GM19238 (cell line): ENCODE results near the gene EXOC4.
"Not testable (repeated sequence)": the region's sequence is repeated elsewhere in the genome, so short reads cannot be mapped to it uniquely, and the experiment has no call there.

Experiments
- DNase-seq: peaks from one replicate; pipeline ENCODE4 v3.0.0; 2011; ENCODE audit warnings: low spot score; ENCODE audit not compliant: insufficient read length

Gene EXOC4

GRCh38 chr7:133742709-133743538, 490.0 kb downstream of the EXOC4 start:
- DNase-seq: no peak

DNA sequence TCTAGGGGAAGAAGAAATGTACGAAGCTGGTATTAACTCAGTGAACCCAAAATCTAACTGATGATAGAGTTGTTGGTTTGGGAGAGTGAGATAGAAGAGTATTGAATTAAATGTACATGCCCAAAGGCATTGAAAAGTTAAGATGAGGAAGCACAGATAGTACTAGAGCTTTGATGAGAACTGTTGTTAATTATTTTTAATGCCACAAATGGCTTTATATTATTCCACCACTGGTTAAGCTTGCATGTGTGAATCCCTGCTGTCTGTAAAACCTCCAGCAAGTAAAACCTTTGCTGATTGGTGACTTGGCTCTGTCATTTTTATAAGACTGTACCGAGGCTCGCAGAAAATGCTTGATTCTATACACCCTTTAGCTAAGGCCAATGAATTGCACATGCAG, 491.6 kb downstream of the EXOC4 start:
- no peak for DNase-seq

GRCh38 chr7:133746305-133746704, 493.4 kb downstream of the EXOC4 start:
- no peak for DNase-seq

DNA sequence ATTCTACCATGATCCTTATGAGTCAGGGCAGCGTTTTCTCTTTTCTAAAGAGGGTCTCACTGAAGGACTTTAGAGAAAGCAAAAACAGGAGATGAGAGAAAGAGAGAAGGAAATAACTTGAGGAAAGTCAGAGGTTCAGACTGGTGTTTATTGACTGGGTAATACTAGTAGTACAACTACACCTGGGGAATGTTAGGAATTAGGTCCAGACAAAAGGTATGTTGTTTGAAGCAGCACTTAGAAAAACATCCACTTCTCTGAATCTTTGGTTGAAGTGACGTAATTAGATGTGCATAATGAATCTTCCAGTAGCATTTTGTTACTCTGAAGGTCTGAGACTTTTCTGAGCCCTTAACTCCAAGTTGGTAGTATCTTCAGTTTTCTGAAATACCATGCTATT, 494.0 kb downstream of the EXOC4 start:
- no peak for DNase-seq

GRCh38 chr7:133748443-133749407, 495.8 kb downstream of the EXOC4 start:
- no peak for DNase-seq

GRCh38 chr7:133750287-133750686, 497.4 kb downstream of the EXOC4 start:
- no peak for DNase-seq

DNA sequence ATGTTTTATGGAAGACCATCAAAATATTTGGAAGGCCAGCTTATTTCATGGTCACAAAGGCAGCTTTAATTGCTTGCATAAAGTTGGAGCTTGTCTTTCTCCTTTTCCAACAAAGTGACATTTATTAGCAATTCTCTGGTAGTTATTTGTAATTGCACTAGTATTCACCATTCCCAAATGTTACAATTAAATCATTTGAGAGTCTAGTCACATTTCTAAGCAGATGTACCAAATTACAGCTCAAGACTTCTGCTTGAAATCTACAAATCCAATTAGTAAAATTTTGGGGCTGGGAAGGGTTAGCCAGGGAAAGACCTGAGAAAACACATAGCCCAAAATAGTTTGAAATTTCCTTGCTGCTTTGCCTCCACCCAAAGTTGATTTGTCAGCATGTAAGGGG, 498.2 kb downstream of the EXOC4 start:
- no peak for DNase-seq

DNA sequence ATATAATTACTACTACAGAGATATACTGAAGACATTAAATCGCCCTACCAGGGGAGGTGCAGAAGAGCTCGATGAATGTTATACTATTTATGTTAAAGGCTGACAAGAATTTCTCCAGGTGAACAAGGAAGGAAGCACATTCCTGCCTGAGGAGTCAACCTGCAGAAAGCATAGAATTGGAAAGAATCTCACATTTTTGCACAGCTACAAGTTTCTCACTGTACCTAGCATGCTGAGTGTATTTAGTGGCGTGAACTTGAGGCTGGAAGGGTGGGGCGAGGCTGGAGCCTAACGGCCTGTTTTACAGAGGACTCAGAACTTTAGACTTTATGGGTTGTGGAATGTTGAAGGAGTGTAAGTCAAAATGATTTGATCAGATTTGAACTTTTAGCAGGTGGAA, 500.6 kb downstream of the EXOC4 start:
- DNase-seq: no peak

DNA sequence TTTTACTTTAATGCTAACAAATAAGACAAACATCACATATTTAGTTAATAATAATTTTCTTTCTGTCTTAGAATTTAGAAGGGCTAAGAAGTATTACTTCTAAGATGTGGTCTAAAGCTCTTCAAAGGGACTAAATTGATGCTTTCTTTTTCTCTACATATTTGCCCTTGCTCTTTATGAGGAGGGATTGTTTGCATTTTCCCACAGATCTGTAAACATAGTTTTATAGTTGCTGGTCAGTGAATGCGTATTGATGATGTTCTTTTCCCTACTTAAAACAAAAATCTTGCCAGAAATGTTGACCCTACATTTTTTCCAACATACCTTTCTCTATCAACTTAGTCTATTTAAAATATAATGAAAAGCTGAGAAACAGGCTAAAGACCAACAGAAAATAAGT, 501.8 kb downstream of the EXOC4 start:
- no peak for DNase-seq

- DNase-seq: no peak
These were observed 503.0 kb downstream of the EXOC4 start for GRCh38 chr7:133755901-133756300.

GRCh38 chr7:133761443-133761842, 508.6 kb downstream of the EXOC4 start:
- no peak for DNase-seq

DNA sequence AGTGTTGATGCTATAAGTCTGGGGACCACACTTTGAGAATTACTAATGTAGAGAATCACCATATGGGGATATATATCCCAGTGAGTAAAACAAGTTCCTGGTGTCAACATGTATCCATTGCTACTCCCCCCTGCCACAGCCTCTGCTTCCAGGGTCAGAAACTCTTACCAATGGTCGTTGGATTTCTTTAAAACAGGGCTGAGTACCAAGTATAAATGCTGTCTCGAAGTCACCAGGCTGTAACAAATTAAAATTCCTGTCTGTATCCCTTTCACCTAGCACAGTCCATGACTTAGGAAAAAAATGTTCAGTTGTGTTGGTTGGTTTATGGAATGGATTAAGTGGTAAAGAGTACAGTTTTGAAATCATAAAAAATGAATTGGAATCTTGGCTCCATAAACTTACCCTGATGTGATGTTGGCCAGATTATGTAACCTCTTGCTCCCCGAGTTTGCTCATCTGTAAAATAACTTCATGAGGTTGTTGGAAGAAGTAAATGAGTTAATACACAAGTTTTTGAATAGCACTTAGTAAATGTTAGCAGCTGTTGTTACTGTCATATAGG, 510.3 kb downstream of the EXOC4 start:
- no peak for DNase-seq

DNA sequence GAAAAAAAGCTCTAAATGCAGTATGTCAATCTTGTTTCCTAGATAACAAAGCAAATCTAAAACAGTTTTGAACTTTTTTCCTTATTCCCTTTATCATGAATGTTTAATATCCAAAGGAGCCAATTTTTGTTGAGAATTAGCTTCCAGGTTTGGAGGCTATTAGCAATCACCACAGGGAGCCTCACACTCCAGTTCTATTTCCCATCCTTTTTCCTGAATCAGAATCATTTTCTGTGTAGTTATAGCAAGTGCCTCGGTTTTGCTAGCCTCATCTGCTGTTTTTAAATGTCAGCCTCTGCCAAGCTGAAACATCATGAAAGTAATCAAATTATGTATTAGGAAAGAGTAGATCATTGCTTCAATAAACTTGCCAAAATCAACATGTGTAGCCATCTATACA, 516.8 kb downstream of the EXOC4 start:
- no peak for DNase-seq

- DNase-seq: no peak
These were observed 518.1 kb downstream of the EXOC4 start for GRCh38 chr7:133770863-133771492.

- DNase-seq: no peak
These were observed 519.0 kb downstream of the EXOC4 start for GRCh38 chr7:133771788-133772419.

DNA sequence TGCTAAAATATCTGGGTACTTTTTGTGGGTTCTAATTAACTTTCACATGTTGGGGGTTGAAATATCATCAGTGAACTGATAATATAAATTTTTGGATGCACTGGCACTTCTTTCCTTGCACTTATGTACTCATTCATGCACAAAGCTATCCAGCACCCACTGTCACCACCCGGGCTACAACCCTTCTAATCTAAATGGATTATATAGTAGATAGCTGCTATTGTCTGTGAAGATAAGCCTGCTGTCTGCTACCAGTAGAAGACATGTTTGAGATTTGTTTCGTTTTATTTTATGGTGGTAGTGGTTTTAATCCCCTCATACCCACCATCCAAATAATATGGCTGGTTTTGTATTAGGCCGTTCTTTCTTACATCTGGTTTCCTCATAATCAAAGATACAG, 520.7 kb downstream of the EXOC4 start:
- no peak for DNase-seq

GRCh38 chr7:133775201-133775600, 522.3 kb downstream of the EXOC4 start:
- DNase-seq: no peak

- DNase-seq: no peak
These were observed 523.4 kb downstream of the EXOC4 start for GRCh38 chr7:133776266-133776665.

- DNase-seq: no peak
These were observed 524.8 kb downstream of the EXOC4 start for GRCh38 chr7:133777701-133778100.

GRCh38 chr7:133778472-133778871, 525.6 kb downstream of the EXOC4 start:
- DNase-seq: no peak

DNA sequence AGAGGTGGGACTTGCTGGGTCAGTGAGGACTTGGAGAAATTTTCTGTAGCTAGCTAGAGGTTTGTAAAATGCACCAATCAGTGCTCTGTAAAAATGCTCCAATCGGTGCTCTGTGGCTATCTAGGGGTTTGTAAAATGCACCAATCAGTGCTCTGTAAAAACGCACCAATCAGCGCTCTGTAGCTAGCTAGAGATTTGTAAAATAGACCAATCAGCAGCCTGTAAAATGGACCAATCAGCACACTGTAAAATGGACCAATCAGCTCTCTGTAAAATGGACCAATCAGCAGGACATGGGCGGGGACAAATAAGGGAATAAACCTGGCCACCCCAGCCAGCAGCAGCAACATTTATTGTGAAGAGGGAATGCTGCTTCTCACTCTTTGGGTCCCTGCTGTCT, 526.7 kb downstream of the EXOC4 start:
- not testable (repeated sequence) for DNase-seq
